ENCODE results near the gene GALNT17. TPM values are rescaled to one million over a fixed set of nuclear protein-coding genes. Genes with fewer than 3 reads are reported as not detected.

Gene GALNT17
- total RNA-seq, 1 donor = 0.36 TPM

DNA sequence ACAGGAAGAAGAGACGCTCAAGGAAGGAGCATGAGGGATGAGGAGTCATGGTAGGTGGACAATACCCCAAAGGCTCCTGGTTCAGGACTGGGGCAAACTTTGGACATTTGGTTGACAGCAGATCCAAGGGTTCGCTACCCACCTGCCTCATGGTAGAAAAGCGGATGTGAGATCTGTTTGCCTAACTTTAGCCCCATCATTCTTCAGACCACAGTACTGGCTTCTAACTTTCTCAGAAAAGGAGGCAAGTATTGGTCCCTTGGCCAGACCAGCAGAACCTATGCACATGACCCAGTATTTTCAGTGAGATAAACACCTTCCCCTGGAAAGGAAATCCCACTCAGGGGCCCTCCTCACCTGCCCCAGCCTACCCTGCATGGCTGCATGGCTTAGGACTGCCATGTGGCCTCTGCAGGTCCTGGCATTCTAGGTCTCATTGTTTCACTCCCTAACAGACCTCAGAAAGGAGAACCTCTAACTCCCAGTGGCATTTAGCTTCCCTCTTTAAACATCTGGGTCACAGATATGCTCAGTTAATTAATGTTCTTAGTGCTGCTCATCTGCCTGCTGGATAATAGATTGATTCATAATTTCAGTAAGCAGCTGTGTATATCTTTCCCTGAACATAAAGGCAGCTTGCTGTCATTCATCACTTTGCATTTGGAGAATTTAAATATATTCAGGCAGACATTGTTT lies 574.1 kb downstream of the GALNT17 start:
- Histone ChIP-seq H2AFZ (ENCODE audit: low read length) (no peak overlapping the region), H3K27ac (ENCODE audit: low read depth, low read length) (no peak overlapping the region), H3K4me2 (ENCODE audit: insufficient read depth, low read length) (no peak overlapping the region), H3K9me3 (ENCODE audit: low read depth, low read length) (no peaks in the 10 kb centered on the region), H3K4me1 (ENCODE audit: insufficient read depth, low read length) (no peaks in the 10 kb centered on the region), H3K4me3 (ENCODE audit: insufficient read depth, low read length) (no peak overlapping the region), H3K36me3 (ENCODE audit: insufficient read depth, low read length) (no peaks in the 10 kb centered on the region), H3K27me3 (ENCODE audit: insufficient read depth, low read length) (no peaks in the 10 kb centered on the region), H3K79me2 (ENCODE audit: insufficient read depth, low read length) (no peaks in the 10 kb centered on the region), H4K20me1 (ENCODE audit: insufficient read depth, low read length) (no peaks in the 10 kb centered on the region)
- TF ChIP-seq, protein P1, sequence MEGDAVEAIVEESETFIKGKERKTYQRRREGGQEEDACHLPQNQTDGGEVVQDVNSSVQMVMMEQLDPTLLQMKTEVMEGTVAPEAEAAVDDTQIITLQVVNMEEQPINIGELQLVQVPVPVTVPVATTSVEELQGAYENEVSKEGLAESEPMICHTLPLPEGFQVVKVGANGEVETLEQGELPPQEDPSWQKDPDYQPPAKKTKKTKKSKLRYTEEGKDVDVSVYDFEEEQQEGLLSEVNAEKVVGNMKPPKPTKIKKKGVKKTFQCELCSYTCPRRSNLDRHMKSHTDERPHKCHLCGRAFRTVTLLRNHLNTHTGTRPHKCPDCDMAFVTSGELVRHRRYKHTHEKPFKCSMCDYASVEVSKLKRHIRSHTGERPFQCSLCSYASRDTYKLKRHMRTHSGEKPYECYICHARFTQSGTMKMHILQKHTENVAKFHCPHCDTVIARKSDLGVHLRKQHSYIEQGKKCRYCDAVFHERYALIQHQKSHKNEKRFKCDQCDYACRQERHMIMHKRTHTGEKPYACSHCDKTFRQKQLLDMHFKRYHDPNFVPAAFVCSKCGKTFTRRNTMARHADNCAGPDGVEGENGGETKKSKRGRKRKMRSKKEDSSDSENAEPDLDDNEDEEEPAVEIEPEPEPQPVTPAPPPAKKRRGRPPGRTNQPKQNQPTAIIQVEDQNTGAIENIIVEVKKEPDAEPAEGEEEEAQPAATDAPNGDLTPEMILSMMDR (IDR thresholded peaks at IDR 0.05; ENCODE audit: extremely low read depth, low read depth, low read length) = no peak
- DNase-seq (ENCODE audit: insufficient read length, low spot score, missing footprints) = no peak

DNA sequence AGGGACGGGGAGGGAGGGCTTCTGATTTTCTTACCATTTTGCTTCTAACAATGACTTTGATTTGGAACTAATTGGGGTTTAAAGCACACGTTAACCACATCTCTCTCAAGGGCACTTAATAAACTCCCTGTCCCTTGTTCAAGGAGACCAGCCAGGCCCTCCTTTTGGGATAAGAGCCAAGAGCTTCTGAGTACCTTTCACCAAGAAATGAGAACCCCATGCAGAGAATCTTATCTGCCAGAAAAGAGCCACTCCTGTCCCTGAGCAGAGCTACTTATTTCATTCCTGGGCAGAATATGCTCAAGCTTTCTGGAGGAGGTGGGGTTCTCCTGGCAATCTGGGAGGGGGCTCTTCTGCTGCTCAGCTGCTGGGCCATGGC lies 574.6 kb downstream of the GALNT17 start:
- no peak for DNase-seq (ENCODE audit: insufficient read length, low spot score, missing footprints)
- H3K4me1 ChIP-seq (ENCODE audit: insufficient read depth, low read length) = no peaks in the 10 kb centered on the region
- H3K27ac ChIP-seq (ENCODE audit: low read depth, low read length) = no peak overlapping the region
- H3K9me3 ChIP-seq (ENCODE audit: low read depth, low read length) = no peaks in the 10 kb centered on the region
- no peaks in the 10 kb centered on the region for H3K27me3 ChIP-seq (ENCODE audit: insufficient read depth, low read length)
- no peaks in the 10 kb centered on the region for H4K20me1 ChIP-seq (ENCODE audit: insufficient read depth, low read length)
- H3K36me3 ChIP-seq (ENCODE audit: insufficient read depth, low read length) = no peaks in the 10 kb centered on the region
- no peak overlapping the region for H3K4me2 ChIP-seq (ENCODE audit: insufficient read depth, low read length)
- H3K79me2 ChIP-seq (ENCODE audit: insufficient read depth, low read length) = no peaks in the 10 kb centered on the region
- TF ChIP-seq, protein P1 (IDR thresholded peaks at IDR 0.05; ENCODE audit: extremely low read depth, low read depth, low read length) = no peak
- no peak overlapping the region for H3K4me3 ChIP-seq (ENCODE audit: insufficient read depth, low read length)
- H2AFZ ChIP-seq (ENCODE audit: low read length) = no peak overlapping the region

GRCh38 chr7:71707041-71707440 lies 575.1 kb downstream of the GALNT17 start:
- Histone ChIP-seq H3K36me3 (ENCODE audit: insufficient read depth, low read length) (no peaks in the 10 kb centered on the region), H3K4me2 (ENCODE audit: insufficient read depth, low read length) (no peak overlapping the region), H2AFZ (ENCODE audit: low read length) (no peak overlapping the region), H4K20me1 (ENCODE audit: insufficient read depth, low read length) (no peaks in the 10 kb centered on the region), H3K27me3 (ENCODE audit: insufficient read depth, low read length) (no peaks in the 10 kb centered on the region), H3K27ac (ENCODE audit: low read depth, low read length) (no peak overlapping the region), H3K9me3 (ENCODE audit: low read depth, low read length) (no peaks in the 10 kb centered on the region), H3K4me3 (ENCODE audit: insufficient read depth, low read length) (no peak overlapping the region), H3K4me1 (ENCODE audit: insufficient read depth, low read length) (no peaks in the 10 kb centered on the region), H3K79me2 (ENCODE audit: insufficient read depth, low read length) (no peaks in the 10 kb centered on the region)
- no peak for DNase-seq (ENCODE audit: insufficient read length, low spot score, missing footprints)
- TF ChIP-seq, protein P1 (IDR thresholded peaks at IDR 0.05; ENCODE audit: extremely low read depth, low read depth, low read length) = no peak

GRCh38 chr7:71708710-71709109 lies 576.8 kb downstream of the GALNT17 start:
- Histone ChIP-seq H3K27me3 (ENCODE audit: insufficient read depth, low read length) (no peaks in the 10 kb centered on the region), H3K27ac (ENCODE audit: low read depth, low read length) (no peak overlapping the region), H3K79me2 (ENCODE audit: insufficient read depth, low read length) (no peaks in the 10 kb centered on the region), H3K4me3 (ENCODE audit: insufficient read depth, low read length) (no peak overlapping the region), H3K9me3 (ENCODE audit: low read depth, low read length) (no peaks in the 10 kb centered on the region), H3K4me1 (ENCODE audit: insufficient read depth, low read length) (no peaks in the 10 kb centered on the region), H3K36me3 (ENCODE audit: insufficient read depth, low read length) (no peaks in the 10 kb centered on the region), H2AFZ (ENCODE audit: low read length) (no peak overlapping the region), H3K4me2 (ENCODE audit: insufficient read depth, low read length) (no peak overlapping the region), H4K20me1 (ENCODE audit: insufficient read depth, low read length) (no peaks in the 10 kb centered on the region)
- TF ChIP-seq, protein P1 (IDR thresholded peaks at IDR 0.05; ENCODE audit: extremely low read depth, low read depth, low read length) = no peak
- DNase-seq (ENCODE audit: insufficient read length, low spot score, missing footprints) = no peak
